AG10803 (cell line): Measurements from ENCODE around the gene ZNF446.

Experiments
- DNase-seq: peaks from one replicate; pipeline ENCODE4 v3.0.0; 2010; ENCODE audit warnings: low read depth
- H3K4me3 ChIP-seq: 2 replicates; pipeline ENCODE4 v1.5.1; 2011; ENCODE audit warnings: mild to moderate bottlenecking, low read length, control low read depth
- CTCF ChIP-seq: conservative IDR thresholded peaks from 2 replicates; pipeline ENCODE4 v1.5.1; 2011; ENCODE audit warnings: mild to moderate bottlenecking, low read length, control low read depth, inconsistent platforms

ZNF446 gene

GRCh38 chr19:58516246-58516836 lies 40.2 kb downstream of the ZNF446 start:
- no peak for DNase-seq
- TF ChIP-seq CTCF, result no peak

GRCh38 chr19:58516964-58517833 lies 41.0 kb downstream of the ZNF446 start:
- no peak overlapping the region for H3K4me3 ChIP-seq
- no peak for DNase-seq
- no peak for TF ChIP-seq CTCF

More at GRCh38 chr19:58516246-58516836, 40.2 kb downstream of the ZNF446 start:
- no peak overlapping the region for H3K4me3 ChIP-seq

GRCh38 chr19:58518256-58519086 lies 42.3 kb downstream of the ZNF446 start:
- peak overlapping the region; percentile 88 for H3K4me3 ChIP-seq
- TF ChIP-seq CTCF, result no peak
- DNase-seq, result no peak

GRCh38 chr19:58519087-58519354 lies 42.9 kb downstream of the ZNF446 start:
- TF ChIP-seq CTCF, result peak; percentile 72
- peak; percentile 73 for DNase-seq
- peak overlapping the region; percentile 88 for H3K4me3 ChIP-seq

GRCh38 chr19:58519355-58520256 lies 43.5 kb downstream of the ZNF446 start, which contains the start of gene ZBTB45:
ZBTB45 (minus strand) TSS chr19:58519810; CDS start chr19:58517673, 2,137 bp downstream.
- DNase-seq, result peak; percentile 97
- peak within 1 kb of the TSS; percentile 88 for H3K4me3 ChIP-seq
- peak; percentile 62 for TF ChIP-seq CTCF

- TF ChIP-seq CTCF, result no peak
- DNase-seq, result no peak
- H3K4me3 ChIP-seq, result peak overlapping the region; percentile 88
Observed at GRCh38 chr19:58520257-58520599, 44.1 kb downstream of the ZNF446 start.
